GM13977 (cell line): ENCODE data around the gene TREM2.
"Not testable (repeated sequence)": the region's sequence is repeated elsewhere in the genome, so short reads cannot be mapped to it uniquely, and the experiment has no call there.

Source experiments
- DNase-seq: peaks from one replicate; pipeline ENCODE4 v3.0.0; 2012; ENCODE audit warnings: low spot score
- CTCF ChIP-seq: IDR thresholded peaks from 2 replicates; pipeline ENCODE4 v1.5.1; 2012; ENCODE audit warnings: mild to moderate bottlenecking, control low read depth; ENCODE audit not compliant: insufficient read depth; ENCODE audit errors: extremely low read depth, missing control alignments
- in situ Hi-C: fragments of 300-500 bp; cut with MboI; formaldehyde crosslinking; loops from one replicate; pipeline ENCODE4 v1.12.0; 2022; ENCODE audit warnings: low sequenced_read_pairs, low pct_unique_long_range_greater_than_20kb, mixed read lengths, inconsistent platforms; ENCODE audit not compliant: unreplicated experiment

Gene TREM2

GRCh38 chr6:41191569-41191968, 28.7 kb upstream of the TREM2 start:
- DNase-seq: peak; percentile 23
- in situ Hi-C loops: no loop called here
- peak; percentile 74 for TF ChIP-seq CTCF

- TF ChIP-seq CTCF: no peak
- in situ Hi-C loops: no loop called here
- DNase-seq: no peak
These were observed 27.9 kb upstream of the TREM2 start for GRCh38 chr6:41190791-41191190.

GRCh38 chr6:41189967-41190366, 27.1 kb upstream of the TREM2 start:
- no peak for TF ChIP-seq CTCF
- no peak for DNase-seq
- in situ Hi-C loops: no loop called here

GRCh38 chr6:41189046-41189445, 26.1 kb upstream of the TREM2 start:
- DNase-seq, in situ Hi-C loops: not testable (repeated sequence)

GRCh38 chr6:41187924-41188886, 25.3 kb upstream of the TREM2 start:
- in situ Hi-C loops: no loop called here
- no peak for TF ChIP-seq CTCF
- DNase-seq: no peak

- in situ Hi-C loops: no loop called here
- DNase-seq: no peak
- no peak for TF ChIP-seq CTCF
These were observed 23.2 kb upstream of the TREM2 start for GRCh38 chr6:41186031-41186562.

- no peak for TF ChIP-seq CTCF
- in situ Hi-C loops: no loop called here
- DNase-seq: no peak
These were observed 21.8 kb upstream of the TREM2 start for GRCh38 chr6:41184761-41185160.
